Skin epidermis (tissue), 12 donors: Measurements from ENCODE around the gene GALNTL6.

Experiments
- H3K27ac ChIP-seq, 21 experiments: fragments of 200-600 bp; sonication (generic) in 11 of 21; one replicate each; pipeline ENCODE4 v1.5.0; 2020; ENCODE audit warnings: mild to moderate bottlenecking in 3 of 21, inconsistent platforms in 2 of 21, moderate library complexity in 2 of 21
- H3K4me3 ChIP-seq, 7 experiments: fragments of 200-600 bp; sonication (generic) in 2 of 7; one replicate each; pipeline ENCODE4 v1.5.0; 2020; ENCODE audit warnings: inconsistent platforms in 2 of 7, mild to moderate bottlenecking in 2 of 7, moderate library complexity in 1 of 7

GALNTL6 gene

GRCh38 chr4:171981185-171981584 lies 168.0 kb downstream of the GALNTL6 start:
- Histone ChIP-seq H3K27ac (no peak overlapping the region), H3K4me3 (no peak overlapping the region)

- H3K4me3 ChIP-seq, result no peak overlapping the region
- H3K27ac ChIP-seq, result no peak overlapping the region
These were observed 171.0 kb downstream of the GALNTL6 start for GRCh38 chr4:171983935-171984805.

GRCh38 chr4:171985129-171985528 lies 171.9 kb downstream of the GALNTL6 start:
- Histone ChIP-seq H3K27ac (no peak overlapping the region), H3K4me3 (no peak overlapping the region)

- Histone ChIP-seq H3K4me3 (no peak overlapping the region), H3K27ac (no peak overlapping the region)
These were observed 180.0 kb downstream of the GALNTL6 start for GRCh38 chr4:171993247-171993646.

GRCh38 chr4:172007889-172008288 lies 194.7 kb downstream of the GALNTL6 start:
- H3K27ac ChIP-seq, result no peak overlapping the region
- no peak overlapping the region for H3K4me3 ChIP-seq

- H3K4me3 ChIP-seq, result no peak overlapping the region
These were observed 196.4 kb downstream of the GALNTL6 start for GRCh38 chr4:172009446-172010230.

GRCh38 chr4:172011196-172011595 lies 198.0 kb downstream of the GALNTL6 start:
- Histone ChIP-seq H3K27ac (no peak overlapping the region), H3K4me3 (no peak overlapping the region)

More at GRCh38 chr4:172009446-172010230, 196.4 kb downstream of the GALNTL6 start:
- H3K27ac ChIP-seq, result no peak overlapping the region

- no peak overlapping the region for H3K4me3 ChIP-seq
- no peak overlapping the region for H3K27ac ChIP-seq
These were observed 205.2 kb downstream of the GALNTL6 start for GRCh38 chr4:172018358-172018757.

- Histone ChIP-seq H3K27ac (no peak overlapping the region), H3K4me3 (no peak overlapping the region)
These were observed 222.4 kb downstream of the GALNTL6 start for GRCh38 chr4:172035562-172035961.

GRCh38 chr4:172040766-172041165 lies 227.6 kb downstream of the GALNTL6 start:
- no peak overlapping the region for H3K4me3 ChIP-seq
- H3K27ac ChIP-seq, result no peak overlapping the region

GRCh38 chr4:172042714-172043114 lies 229.5 kb downstream of the GALNTL6 start:
- H3K27ac ChIP-seq, result no peak overlapping the region

GRCh38 chr4:172045981-172046380 lies 232.8 kb downstream of the GALNTL6 start:
- Histone ChIP-seq H3K27ac (no peak overlapping the region), H3K4me3 (no peak overlapping the region)

More at GRCh38 chr4:172042714-172043114, 229.5 kb downstream of the GALNTL6 start:
- H3K4me3 ChIP-seq, result no peak overlapping the region

- H3K27ac ChIP-seq, result no peak overlapping the region
- no peak overlapping the region for H3K4me3 ChIP-seq
These were observed 235.5 kb downstream of the GALNTL6 start for GRCh38 chr4:172048666-172049065.

GRCh38 chr4:172050911-172051310 lies 237.7 kb downstream of the GALNTL6 start:
- Histone ChIP-seq H3K4me3 (no peak overlapping the region), H3K27ac (no peak overlapping the region)

GRCh38 chr4:172055046-172055445 lies 241.8 kb downstream of the GALNTL6 start:
- Histone ChIP-seq H3K27ac (no peak overlapping the region), H3K4me3 (no peak overlapping the region)

- Histone ChIP-seq H3K27ac (no peak overlapping the region), H3K4me3 (no peak overlapping the region)
These were observed 242.3 kb downstream of the GALNTL6 start for GRCh38 chr4:172055498-172055897.

GRCh38 chr4:172061204-172061603 lies 248.0 kb downstream of the GALNTL6 start:
- H3K4me3 ChIP-seq, result no peak overlapping the region
- no peak overlapping the region for H3K27ac ChIP-seq

GRCh38 chr4:172068506-172068905 lies 255.3 kb downstream of the GALNTL6 start:
- no peak overlapping the region for H3K27ac ChIP-seq
- H3K4me3 ChIP-seq, result no peak overlapping the region

GRCh38 chr4:172073590-172073989 lies 260.4 kb downstream of the GALNTL6 start:
- Histone ChIP-seq H3K27ac (no peak overlapping the region), H3K4me3 (no peak overlapping the region)

- H3K4me3 ChIP-seq, result no peak overlapping the region
- no peak overlapping the region for H3K27ac ChIP-seq
These were observed 270.1 kb downstream of the GALNTL6 start for GRCh38 chr4:172083272-172083671.

- Histone ChIP-seq H3K4me3 (no peak overlapping the region), H3K27ac (no peak overlapping the region)
These were observed 275.4 kb downstream of the GALNTL6 start for GRCh38 chr4:172088556-172088955.
